Measurements from ENCODE around the gene ZGLP1. TPM values are rescaled to one million over a fixed set of nuclear protein-coding genes. Genes with fewer than 3 reads are reported as not detected.
A peak's percentile ranks its signal among the peaks of the same experiment; 100 is the strongest.
"Not testable (repeated sequence)": the region's sequence is repeated elsewhere in the genome, so short reads cannot be mapped to it uniquely, and the experiment has no call there.

The ZGLP1 gene
- total RNA-seq, 2 experiments from 2014 or later: 5.7 to 8.8 TPM

GRCh38 chr19:10338940-10339339 is 29.3 kb upstream of the ZGLP1 start:
- Histone ChIP-seq H3K4me2 (ENCODE audit: low read length) (peak overlapping the region; percentile 82), H3K9me2 (ENCODE audit: insufficient read depth, low read length) (no peaks in the 10 kb centered on the region), H4K20me1 (ENCODE audit: insufficient read depth, low read length) (no peaks in the 10 kb centered on the region), H3K4me1 (ENCODE audit: insufficient read depth, low read length, poor library complexity, severe bottlenecking) (peaks cover 39% of the 10 kb centered on the region), H3K9me3 (ENCODE audit: low read length) (no peaks in the 10 kb centered on the region), H3K27ac (ENCODE audit: low read depth, low read length, poor library complexity, severe bottlenecking) (peak overlapping the region; percentile 52), H3K36me3 (ENCODE audit: insufficient read depth, low read length) (no peaks in the 10 kb centered on the region), H2AFZ (ENCODE audit: low read length) (peak overlapping the region; percentile 92; the same call in 1 of the 2 replicates), H3K79me2 (ENCODE audit: insufficient read depth, low read depth, low read length) (no peaks in the 10 kb centered on the region), H3K4me3 (ENCODE audit: low read depth, low read length, poor library complexity, severe bottlenecking) (peak overlapping the region; percentile 70)
- DNase-seq (ENCODE audit: low spot score): no peak
- intact Hi-C loops (cut with micrococcal nuclease; ENCODE audit: unreplicated experiment): loop anchor here (10.0 kb wide), 1 partner anchor 226 kb away; the partner anchor contains the start of genes CDKN2D and KRI1
- POLR2A ChIA-PET: no interaction called here
- TF ChIP-seq CTCF (conservative IDR thresholded peaks at IDR 0.05; ENCODE audit: low read length): no peak
- TF ChIP-seq EZH2phosphoT487 (IDR thresholded peaks at IDR 0.05; ENCODE audit: borderline replicate concordance, low read depth, low read length): no peak
- CTCF ChIA-PET (ENCODE audit: unreplicated experiment): interaction anchor here (0.6 kb wide), 1 partner anchor 34 kb away, joined by 6 read pairs; no protein-coding TSS in a partner anchor
- TSS peak; percentile 77 for BruUV-seq (replicated peaks)

- DNase-seq (ENCODE audit: low spot score); H3K4me3 ChIP-seq (ENCODE audit: low read depth, low read length, poor library complexity, severe bottlenecking); CTCF ChIA-PET (ENCODE audit: unreplicated experiment); H3K4me2 ChIP-seq (ENCODE audit: low read length); H3K9me2 ChIP-seq (ENCODE audit: insufficient read depth, low read length); H2AFZ ChIP-seq (ENCODE audit: low read length); H4K20me1 ChIP-seq (ENCODE audit: insufficient read depth, low read length); H3K27ac ChIP-seq (ENCODE audit: low read depth, low read length, poor library complexity, severe bottlenecking); BruUV-seq (replicated peaks); H3K9me3 ChIP-seq (ENCODE audit: low read length): not testable (repeated sequence)
- intact Hi-C loops (cut with micrococcal nuclease; ENCODE audit: unreplicated experiment): loop anchor here (10.0 kb wide), 1 partner anchor 228 kb away; the partner anchor contains the start of genes CDKN2D and KRI1
- H3K79me2 ChIP-seq (ENCODE audit: insufficient read depth, low read depth, low read length): peaks cover 15% of the 10 kb centered on the region
- H3K4me1 ChIP-seq (ENCODE audit: insufficient read depth, low read length, poor library complexity, severe bottlenecking): peaks cover 46% of the 10 kb centered on the region
- POLR2A ChIA-PET: interaction anchor here (0.6 kb wide), 2 partner anchors 53 to 333 kb away, joined by 5 to 6 read pairs; no protein-coding TSS in a partner anchor
- peaks cover 10% of the 10 kb centered on the region for H3K36me3 ChIP-seq (ENCODE audit: insufficient read depth, low read length)
These were observed 27.1 kb upstream of the ZGLP1 start for GRCh38 chr19:10336725-10337124.

- H3K4me1 ChIP-seq (ENCODE audit: insufficient read depth, low read length, poor library complexity, severe bottlenecking): peaks cover 50% of the 10 kb centered on the region
These were observed 25.9 kb upstream of the ZGLP1 start for GRCh38 chr19:10335352-10335985.

More at GRCh38 chr19:10335352-10335985, 25.9 kb upstream of the ZGLP1 start:
- TF ChIP-seq EZH2phosphoT487 (IDR thresholded peaks at IDR 0.05; ENCODE audit: borderline replicate concordance, low read depth, low read length): no peak
- no peak for TF ChIP-seq CTCF (conservative IDR thresholded peaks at IDR 0.05; ENCODE audit: low read length)
- H3K4me2 ChIP-seq (ENCODE audit: low read length): peak overlapping the region; percentile 76
- CTCF ChIA-PET (ENCODE audit: unreplicated experiment): no interaction called here
- POLR2A ChIA-PET: no interaction called here
- peaks cover 25% of the 10 kb centered on the region for H3K79me2 ChIP-seq (ENCODE audit: insufficient read depth, low read depth, low read length)
- peaks cover 20% of the 10 kb centered on the region for H3K36me3 ChIP-seq (ENCODE audit: insufficient read depth, low read length)
- H3K4me3 ChIP-seq (ENCODE audit: low read depth, low read length, poor library complexity, severe bottlenecking): no peak overlapping the region
- no peak for DNase-seq (ENCODE audit: low spot score)
- peaks cover 8% of the 10 kb centered on the region for H4K20me1 ChIP-seq (ENCODE audit: insufficient read depth, low read length)
- H3K27ac ChIP-seq (ENCODE audit: low read depth, low read length, poor library complexity, severe bottlenecking): no peak overlapping the region
- H3K9me3 ChIP-seq (ENCODE audit: low read length): no peaks in the 10 kb centered on the region
- no peaks in the 10 kb centered on the region for H3K9me2 ChIP-seq (ENCODE audit: insufficient read depth, low read length)
- no peak overlapping the region for H2AFZ ChIP-seq (ENCODE audit: low read length)
- intact Hi-C loops (cut with micrococcal nuclease; ENCODE audit: unreplicated experiment): loop anchor here (10.0 kb wide), 1 partner anchor 229 kb away; the partner anchor contains the start of genes CDKN2D and KRI1
- no TSS peak for BruUV-seq (replicated peaks)

All from OCI-LY7 (cell line).